Gastroesophageal sphincter (tissue), 4 donors: ENCODE results near the gene ATM. TPM values are rescaled to one million over a fixed set of nuclear protein-coding genes. Genes with fewer than 3 reads are reported as not detected.

Experiments used
- ATAC-seq: fragments of 150-250 bp; one replicate; pipeline ENCODE4 v1.9.1; 2016; ENCODE audit warnings: mild to moderate bottlenecking, moderate library complexity
- H3K27ac ChIP-seq, 4 donors: fragments of 200-600 bp; sonication (generic) in 3 of 4; 1 replicate in 3 of 4; 2 replicates in 1 of 4; pipeline ENCODE4 v1.5.1; 2016 to 2019
- H3K27me3 ChIP-seq: fragments of 200-600 bp; sonication (generic); one replicate; pipeline ENCODE4 v1.5.1; 2019
- H3K36me3 ChIP-seq, 2 donors: fragments of 200-600 bp; sonication (generic); one replicate each; pipeline ENCODE4 v1.5.1; 2019; ENCODE audit warnings: control low read depth in 1 of 2
- H3K4me1 ChIP-seq, 3 donors: fragments of 200-600 bp; sonication (generic); 1 replicate in 2 of 3; 2 replicates in 1 of 3; pipeline ENCODE4 v1.5.1; 2016 to 2019; ENCODE audit warnings: control low read depth in 2 of 3
- H3K4me3 ChIP-seq, 2 donors: fragments of 200-600 bp; sonication (generic); one replicate each; pipeline ENCODE4 v1.5.1; 2019; ENCODE audit warnings: mild to moderate bottlenecking in 1 of 2, moderate library complexity in 1 of 2
- H3K9me3 ChIP-seq, 3 donors: fragments of 200-600 bp; sonication (generic); one replicate each; pipeline ENCODE4 v1.5.1; 2017 to 2019; ENCODE audit warnings: control low read depth in 2 of 3
- CTCF ChIP-seq, 4 experiments: fragments of 200-600 bp in 2 of 4; fragments of 450-650 bp in 2 of 4; sonication (generic) in 1 of 4; IDR thresholded peaks; one replicate each; pipeline ENCODE4 v1.5.1; 2017 to 2019; ENCODE audit warnings: antibody characterized with exemption in 4 of 4, mild to moderate bottlenecking in 2 of 4, moderate library complexity in 2 of 4
- EP300 ChIP-seq: sonication (generic); formaldehyde crosslinking; IDR thresholded peaks from one replicate; pipeline ENCODE4 v1.6.1; 2017; ENCODE audit warnings: antibody characterized with exemption, mild to moderate bottlenecking
- POLR2A ChIP-seq, 2 donors: fragments of 450-650 bp; IDR thresholded peaks; one replicate each; pipeline ENCODE4 v1.6.1; 2017; ENCODE audit warnings: antibody characterized with exemption in 2 of 2, mild to moderate bottlenecking in 2 of 2, moderate library complexity in 1 of 2
- POLR2AphosphoS5 ChIP-seq: sonication (generic); formaldehyde crosslinking; IDR thresholded peaks from one replicate; pipeline ENCODE4 v1.6.1; 2017; ENCODE audit warnings: antibody characterized with exemption
- WGBS, 2 donors: methylation state at CpG; one replicate each; pipeline ENCODE4 v1.1.5; 2018; ENCODE audit warnings: low coverage in 1 of 2; 5-methylcytosine and 5-hydroxymethylcytosine counted together
- total RNA-seq, 4 donors: library from RNA; depleted of rRNA; stranded (reverse); fragments of >200 nt; gene quantifications; one replicate each; pipeline ENCODE4 v1.1.0, GENCODE V29; 2016

ATM gene
- total RNA-seq, 4 donors from 2014 or later: 36.3 to 88.6 (median 50.2) TPM

GRCh38 chr11:108307751-108308150 is 84.9 kb downstream of the ATM start:
- Histone ChIP-seq H3K4me1 (no peaks in the 10 kb centered on the region), H3K27ac (no peak overlapping the region), H3K36me3 (peaks cover 2 to 70% of the 10 kb centered on the region in 2 donors), H3K4me3 (no peak overlapping the region), H3K27me3 (no peaks in the 10 kb centered on the region), H3K9me3 (no peaks in the 10 kb centered on the region)
- TF ChIP-seq POLR2AphosphoS5 (no peak), CTCF (IDR thresholded peaks at IDR 0.05) (no peak), POLR2A (IDR thresholded peaks at IDR 0.05) (no peak), EP300 (no peak)
- 71 to 84% methylated on average over 3 of the region's 3 CpGs for WGBS, 2 donors
- ATAC-seq: no peak

- 51 to 71% methylated on average over 2 of the region's 2 CpGs for WGBS, 2 donors
- Histone ChIP-seq H3K36me3 (peaks cover 0 to 74% of the 10 kb centered on the region in 2 donors), H3K9me3 (no peaks in the 10 kb centered on the region), H3K27me3 (no peaks in the 10 kb centered on the region), H3K4me3 (no peak overlapping the region), H3K27ac (no peak overlapping the region), H3K4me1 (no peaks in the 10 kb centered on the region)
- ATAC-seq: no peak
- no peak for TF ChIP-seq POLR2AphosphoS5
- TF ChIP-seq CTCF (IDR thresholded peaks at IDR 0.05): no peak
- no peak for TF ChIP-seq POLR2A (IDR thresholded peaks at IDR 0.05)
- no peak for TF ChIP-seq EP300
Measured at GRCh38 chr11:108313444-108313843, 90.6 kb downstream of the ATM start.

- no peaks in the 10 kb centered on the region for H3K9me3 ChIP-seq
- peaks cover 0 to 92% of the 10 kb centered on the region in 2 donors for H3K36me3 ChIP-seq
- WGBS, 2 donors: 93 to 97% methylated on average over 3 of the region's 3 CpGs
- H3K4me1 ChIP-seq: no peaks in the 10 kb centered on the region
- no peak for TF ChIP-seq POLR2A (IDR thresholded peaks at IDR 0.05)
- TF ChIP-seq POLR2AphosphoS5: no peak
- TF ChIP-seq CTCF (IDR thresholded peaks at IDR 0.05): no peak
- TF ChIP-seq EP300: no peak
- no peak overlapping the region for H3K27ac ChIP-seq
- H3K4me3 ChIP-seq: no peak overlapping the region
- H3K27me3 ChIP-seq: no peaks in the 10 kb centered on the region
- no peak for ATAC-seq
Measured at GRCh38 chr11:108316061-108316460, 93.2 kb downstream of the ATM start.

- H3K27ac ChIP-seq: no peak overlapping the region
- H3K4me1 ChIP-seq: no peaks in the 10 kb centered on the region
- H3K4me3 ChIP-seq: no peak overlapping the region
- no peaks in the 10 kb centered on the region for H3K9me3 ChIP-seq
- no peaks in the 10 kb centered on the region for H3K27me3 ChIP-seq
- peaks cover 0 to 97% of the 10 kb centered on the region in 2 donors for H3K36me3 ChIP-seq
- no peak for ATAC-seq
- TF ChIP-seq POLR2AphosphoS5 (no peak), POLR2A (IDR thresholded peaks at IDR 0.05) (no peak), EP300 (no peak), CTCF (IDR thresholded peaks at IDR 0.05) (no peak)
Measured at GRCh38 chr11:108319541-108320145, 96.8 kb downstream of the ATM start.

GRCh38 chr11:108322666-108323065 is 99.8 kb downstream of the ATM start:
- Histone ChIP-seq H3K27me3 (no peaks in the 10 kb centered on the region), H3K36me3 (peaks cover 0 to 99% of the 10 kb centered on the region in 2 donors), H3K9me3 (no peaks in the 10 kb centered on the region), H3K27ac (no peak overlapping the region), H3K4me1 (no peaks in the 10 kb centered on the region), H3K4me3 (no peak overlapping the region)
- TF ChIP-seq POLR2A (IDR thresholded peaks at IDR 0.05): no peak
- no peak for TF ChIP-seq CTCF (IDR thresholded peaks at IDR 0.05)
- no peak for TF ChIP-seq EP300
- TF ChIP-seq POLR2AphosphoS5: no peak
- no peak for ATAC-seq
- WGBS, 2 donors: 83 to 89% methylated on average over 3 of the region's 3 CpGs
